HEK293 (cell line): ENCODE results near the gene FKBP14.

ENCODE experiments used
- CTCF ChIP-seq: fragments of 450-650 bp; formaldehyde crosslinking; IDR thresholded peaks from 2 replicates; pipeline ENCODE4 v1.5.1; 2016; ENCODE audit warnings: missing biosample characterization, missing genetic modification characterization
- ZBTB20 ChIP-seq: fragments of 450-650 bp; formaldehyde crosslinking; IDR thresholded peaks from 2 replicates; pipeline ENCODE4 v1.5.1; 2016; ENCODE audit warnings: missing biosample characterization, missing genetic modification characterization
- ZNF132 ChIP-seq: fragments of 450-650 bp; formaldehyde crosslinking; IDR thresholded peaks from 2 replicates; pipeline ENCODE4 v1.5.1; 2017; ENCODE audit warnings: missing biosample characterization, missing genetic modification characterization, borderline replicate concordance
- ZNF341 ChIP-seq: fragments of 450-650 bp; formaldehyde crosslinking; IDR thresholded peaks from 2 replicates; pipeline ENCODE4; 2016; ENCODE audit warnings: low read depth, missing biosample characterization, missing genetic modification characterization
- ZNF639 ChIP-seq: fragments of 450-650 bp; formaldehyde crosslinking; IDR thresholded peaks from 2 replicates; pipeline ENCODE4 v1.5.1; 2016; ENCODE audit warnings: missing biosample characterization, missing genetic modification characterization
- ZNF645 ChIP-seq: fragments of 450-650 bp; formaldehyde crosslinking; IDR thresholded peaks from 2 replicates; pipeline ENCODE4; 2016; ENCODE audit warnings: missing biosample characterization, missing genetic modification characterization

DNA sequence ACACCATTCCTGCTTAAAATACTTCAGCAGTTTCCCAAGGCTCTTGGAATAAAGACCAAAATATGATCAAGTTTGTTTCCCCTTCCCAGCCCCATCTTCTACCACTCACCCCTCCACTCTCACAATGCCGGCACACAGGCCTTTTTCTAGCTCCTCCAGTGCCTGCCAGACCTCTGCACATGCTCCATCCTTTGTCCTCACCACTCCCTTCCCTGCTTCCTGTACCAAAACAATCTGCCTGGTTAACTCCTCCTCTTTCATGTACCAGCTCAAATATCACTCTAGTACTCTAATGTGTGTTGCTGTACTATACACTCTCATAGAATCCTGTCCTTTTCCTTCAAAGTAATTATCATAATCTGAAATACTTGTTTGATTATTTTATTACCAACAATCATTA lies 56.3 kb downstream of the FKBP14 start:
- no peak for TF ChIP-seq ZNF639 (tag by site-specific recombination)
- no peak for TF ChIP-seq ZNF341 (tag by site-specific recombination)
- no peak for TF ChIP-seq ZBTB20 (tag by site-specific recombination)
- no peak for TF ChIP-seq ZNF132 (tag by site-specific recombination)
- TF ChIP-seq CTCF (tag by site-specific recombination) = no peak
- no peak for TF ChIP-seq ZNF645 (tag by site-specific recombination)
